SK-N-MC (cell line): Measurements from ENCODE around the gene DSN1.

ENCODE experiments used
- EZH2 ChIP-seq: fragments of 200-600 bp; sonication (generic); IDR thresholded peaks from one replicate; pipeline ENCODE4 v1.6.1; 2017; ENCODE audit warnings: antibody characterized with exemption
- POLR2AphosphoS5 ChIP-seq: IDR thresholded peaks from 2 replicates; pipeline ENCODE4 v1.6.1; 2012; ENCODE audit warnings: mild to moderate bottlenecking, low read depth, low read length, borderline replicate concordance

- TF ChIP-seq EZH2: no peak
- no peak for TF ChIP-seq POLR2AphosphoS5
These were observed 19.9 kb upstream of the DSN1 start for GRCh38 chr20:36793294-36794115.
